WTC11 (cell line): ENCODE results near the gene TMEM86B. TPM values are rescaled to one million over a fixed set of nuclear protein-coding genes. Genes with fewer than 3 reads are reported as not detected.

Experiments used
- ATAC-seq: fragments of 200-7000 bp; cut with Tn5 transposase; 2 replicates; pipeline ENCODE4 v1.10.0; 2021; ENCODE audit warnings: mild to moderate bottlenecking, moderate library complexity
- CTCF ChIA-PET: fragments of 300-600 bp; sonication (Branson Sonifier 250); formaldehyde crosslinking; loops from one replicate; lab custom pipeline; 2021; ENCODE audit warnings: antibody characterized with exemption; lab: Charles Lee
- POLR2A ChIA-PET: fragments of 350-600 bp; sonication (Branson Sonifier 250); formaldehyde crosslinking; loops from one replicate; lab custom pipeline; 2021; ENCODE audit warnings: antibody characterized with exemption; lab: Charles Lee
- DNase-seq: peaks from one replicate; pipeline ENCODE4 v3.0.0; 2021; ENCODE audit warnings: low spot score
- H3K27ac Mint-ChIP-seq: 2 replicates; pipeline ENCODE4 v1.8.0; 2021; ENCODE audit warnings: mixed read lengths
- H3K27me3 Mint-ChIP-seq: 2 replicates; pipeline ENCODE4 v1.8.0; 2021; ENCODE audit warnings: low read depth, mild to moderate bottlenecking, moderate library complexity, mixed read lengths
- H3K36me3 Mint-ChIP-seq: 2 replicates; pipeline ENCODE4 v1.8.0; 2021; ENCODE audit warnings: mixed read lengths
- H3K4me1 Mint-ChIP-seq: 2 replicates; pipeline ENCODE4 v1.8.0; 2022; ENCODE audit warnings: mixed read lengths
- H3K4me3 Mint-ChIP-seq: 2 replicates; pipeline ENCODE4 v1.8.0; 2021; ENCODE audit warnings: mild to moderate bottlenecking, moderate library complexity, mixed read lengths
- H3K9me3 Mint-ChIP-seq: 2 replicates; pipeline ENCODE4 v1.8.0; 2021; ENCODE audit warnings: mixed read lengths
- CREB1 ChIP-seq: sonication (generic); formaldehyde crosslinking; IDR thresholded peaks from 2 replicates; pipeline ENCODE4 v1.8.0; 2023; ENCODE audit warnings: mild to moderate bottlenecking, missing genetic modification reagents
- ETV6 ChIP-seq: sonication (generic); formaldehyde crosslinking; IDR thresholded peaks from 2 replicates; pipeline ENCODE4 v1.8.1; 2022; ENCODE audit warnings: mild to moderate bottlenecking, missing genetic modification reagents
- IRF2 ChIP-seq: sonication (generic); formaldehyde crosslinking; IDR thresholded peaks from 2 replicates; pipeline ENCODE4 v1.8.0; 2022; ENCODE audit warnings: low read depth, missing genetic modification reagents, borderline replicate concordance
- NFATC4 ChIP-seq: fragments of 250-450 bp; sonication (Bioruptor Pico); IDR thresholded peaks from 2 replicates; pipeline ENCODE4 v1.9.0; 2021; ENCODE audit warnings: mild to moderate bottlenecking
- NR2C2 ChIP-seq: sonication (generic); formaldehyde crosslinking; IDR thresholded peaks from 2 replicates; pipeline ENCODE4 v1.8.0; 2022; ENCODE audit warnings: mild to moderate bottlenecking, missing genetic modification reagents
- SMAD3 ChIP-seq: sonication (generic); formaldehyde crosslinking; IDR thresholded peaks from 2 replicates; pipeline ENCODE4 v1.8.0; 2022; ENCODE audit warnings: missing genetic modification reagents, mild to moderate bottlenecking, borderline replicate concordance
- SMAD4 ChIP-seq: sonication (generic); formaldehyde crosslinking; IDR thresholded peaks from 2 replicates; pipeline ENCODE4 v1.8.0; 2022; ENCODE audit warnings: mild to moderate bottlenecking, missing genetic modification reagents
- ZNF317 ChIP-seq: sonication (generic); formaldehyde crosslinking; IDR thresholded peaks from 2 replicates; pipeline ENCODE4 v1.8.1; 2023; ENCODE audit warnings: low read depth, mild to moderate bottlenecking, moderate library complexity, missing genetic modification reagents, borderline replicate concordance
- ZNF396 ChIP-seq: fragments of 250-450 bp; sonication (Bioruptor Pico); IDR thresholded peaks from 2 replicates; pipeline ENCODE4 v1.8.0; 2021; ENCODE audit warnings: mild to moderate bottlenecking, moderate library complexity, borderline replicate concordance
- total RNA-seq: library from RNA; stranded (reverse); gene quantifications from 3 replicates; pipeline ENCODE4 v1.2.3, GENCODE V29; 2021
- TF ChIP-seq, protein P1 (sequence below): sonication (generic); formaldehyde crosslinking; IDR thresholded peaks from 2 replicates; pipeline ENCODE4 v1.8.1; 2022; ENCODE audit warnings: missing genetic modification reagents, borderline replicate concordance
- TF ChIP-seq, protein P2 (sequence below): fragments of 200-600 bp; IDR thresholded peaks from 2 replicates; pipeline ENCODE4 v1.8.0; 2022; ENCODE audit warnings: antibody characterized with exemption
- TF ChIP-seq, protein P3 (sequence below): fragments of 250-450 bp; sonication (Bioruptor Pico); IDR thresholded peaks from 2 replicates; pipeline ENCODE4 v1.9.0; 2021; ENCODE audit warnings: mild to moderate bottlenecking
- TF ChIP-seq, protein P4 (sequence below): sonication (generic); formaldehyde crosslinking; IDR thresholded peaks from 2 replicates; pipeline ENCODE4 v1.8.0; 2023; ENCODE audit warnings: missing genetic modification reagents, mild to moderate bottlenecking, borderline replicate concordance

TMEM86B gene
- total RNA-seq, 1 experiment from 2014 or later, result 4.2 TPM

DNA sequence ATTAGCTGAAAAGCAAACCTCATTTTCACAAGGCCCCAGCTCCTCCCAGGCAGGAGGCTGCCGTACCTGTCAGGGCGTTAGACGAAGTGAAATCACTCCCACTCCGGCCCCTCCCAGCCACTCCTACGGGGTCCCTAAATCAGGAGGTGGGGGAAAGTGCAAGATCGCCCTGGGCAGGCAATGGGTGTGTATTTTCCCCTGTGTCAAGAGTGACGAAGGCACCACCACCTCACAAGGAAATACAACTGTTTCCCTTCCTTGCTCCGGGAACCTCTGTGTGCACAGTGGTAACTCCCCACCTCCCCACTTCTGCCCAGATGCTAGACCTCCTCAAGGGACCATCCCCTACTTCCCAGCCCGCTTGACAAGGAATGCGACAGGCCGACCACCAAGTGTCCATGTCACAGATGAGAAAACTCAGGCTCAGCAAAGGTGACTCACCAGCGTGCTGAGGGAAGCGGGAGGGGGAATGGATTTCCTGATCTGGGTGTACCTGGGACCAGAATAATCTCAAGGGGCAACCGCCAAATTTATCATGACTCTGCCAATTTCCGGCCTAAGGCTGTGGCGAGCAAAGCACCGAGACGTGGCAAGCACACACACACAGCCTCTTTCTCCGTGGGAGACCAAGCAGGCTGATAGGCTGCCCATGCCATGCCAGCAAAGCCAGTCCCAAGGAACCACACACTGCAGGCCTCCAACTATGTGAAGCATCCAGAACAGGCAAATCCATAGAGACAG lies 22.9 kb upstream of the TMEM86B start (continued):
- TF ChIP-seq NR2C2 (CRISPR knock-in tag), result no peak
- no peak for TF ChIP-seq ZNF396
- no peak for TF ChIP-seq ZNF317 (CRISPR knock-in tag)
- no peak for TF ChIP-seq NFATC4 (CRISPR knock-in tag)
- TF ChIP-seq CREB1 (CRISPR knock-in tag), result no peak
- TF ChIP-seq, protein P1, sequence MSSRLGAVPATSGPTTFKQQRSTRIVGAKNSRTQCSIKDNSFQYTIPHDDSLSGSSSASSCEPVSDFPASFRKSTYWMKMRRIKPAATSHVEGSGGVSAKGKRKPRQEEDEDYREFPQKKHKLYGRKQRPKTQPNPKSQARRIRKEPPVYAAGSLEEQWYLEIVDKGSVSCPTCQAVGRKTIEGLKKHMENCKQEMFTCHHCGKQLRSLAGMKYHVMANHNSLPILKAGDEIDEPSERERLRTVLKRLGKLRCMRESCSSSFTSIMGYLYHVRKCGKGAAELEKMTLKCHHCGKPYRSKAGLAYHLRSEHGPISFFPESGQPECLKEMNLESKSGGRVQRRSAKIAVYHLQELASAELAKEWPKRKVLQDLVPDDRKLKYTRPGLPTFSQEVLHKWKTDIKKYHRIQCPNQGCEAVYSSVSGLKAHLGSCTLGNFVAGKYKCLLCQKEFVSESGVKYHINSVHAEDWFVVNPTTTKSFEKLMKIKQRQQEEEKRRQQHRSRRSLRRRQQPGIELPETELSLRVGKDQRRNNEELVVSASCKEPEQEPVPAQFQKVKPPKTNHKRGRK (CRISPR knock-in tag), result no peak
- TF ChIP-seq, protein P2, sequence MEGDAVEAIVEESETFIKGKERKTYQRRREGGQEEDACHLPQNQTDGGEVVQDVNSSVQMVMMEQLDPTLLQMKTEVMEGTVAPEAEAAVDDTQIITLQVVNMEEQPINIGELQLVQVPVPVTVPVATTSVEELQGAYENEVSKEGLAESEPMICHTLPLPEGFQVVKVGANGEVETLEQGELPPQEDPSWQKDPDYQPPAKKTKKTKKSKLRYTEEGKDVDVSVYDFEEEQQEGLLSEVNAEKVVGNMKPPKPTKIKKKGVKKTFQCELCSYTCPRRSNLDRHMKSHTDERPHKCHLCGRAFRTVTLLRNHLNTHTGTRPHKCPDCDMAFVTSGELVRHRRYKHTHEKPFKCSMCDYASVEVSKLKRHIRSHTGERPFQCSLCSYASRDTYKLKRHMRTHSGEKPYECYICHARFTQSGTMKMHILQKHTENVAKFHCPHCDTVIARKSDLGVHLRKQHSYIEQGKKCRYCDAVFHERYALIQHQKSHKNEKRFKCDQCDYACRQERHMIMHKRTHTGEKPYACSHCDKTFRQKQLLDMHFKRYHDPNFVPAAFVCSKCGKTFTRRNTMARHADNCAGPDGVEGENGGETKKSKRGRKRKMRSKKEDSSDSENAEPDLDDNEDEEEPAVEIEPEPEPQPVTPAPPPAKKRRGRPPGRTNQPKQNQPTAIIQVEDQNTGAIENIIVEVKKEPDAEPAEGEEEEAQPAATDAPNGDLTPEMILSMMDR, result no peak
- TF ChIP-seq ETV6 (CRISPR knock-in tag), result no peak
- TF ChIP-seq, protein P3, sequence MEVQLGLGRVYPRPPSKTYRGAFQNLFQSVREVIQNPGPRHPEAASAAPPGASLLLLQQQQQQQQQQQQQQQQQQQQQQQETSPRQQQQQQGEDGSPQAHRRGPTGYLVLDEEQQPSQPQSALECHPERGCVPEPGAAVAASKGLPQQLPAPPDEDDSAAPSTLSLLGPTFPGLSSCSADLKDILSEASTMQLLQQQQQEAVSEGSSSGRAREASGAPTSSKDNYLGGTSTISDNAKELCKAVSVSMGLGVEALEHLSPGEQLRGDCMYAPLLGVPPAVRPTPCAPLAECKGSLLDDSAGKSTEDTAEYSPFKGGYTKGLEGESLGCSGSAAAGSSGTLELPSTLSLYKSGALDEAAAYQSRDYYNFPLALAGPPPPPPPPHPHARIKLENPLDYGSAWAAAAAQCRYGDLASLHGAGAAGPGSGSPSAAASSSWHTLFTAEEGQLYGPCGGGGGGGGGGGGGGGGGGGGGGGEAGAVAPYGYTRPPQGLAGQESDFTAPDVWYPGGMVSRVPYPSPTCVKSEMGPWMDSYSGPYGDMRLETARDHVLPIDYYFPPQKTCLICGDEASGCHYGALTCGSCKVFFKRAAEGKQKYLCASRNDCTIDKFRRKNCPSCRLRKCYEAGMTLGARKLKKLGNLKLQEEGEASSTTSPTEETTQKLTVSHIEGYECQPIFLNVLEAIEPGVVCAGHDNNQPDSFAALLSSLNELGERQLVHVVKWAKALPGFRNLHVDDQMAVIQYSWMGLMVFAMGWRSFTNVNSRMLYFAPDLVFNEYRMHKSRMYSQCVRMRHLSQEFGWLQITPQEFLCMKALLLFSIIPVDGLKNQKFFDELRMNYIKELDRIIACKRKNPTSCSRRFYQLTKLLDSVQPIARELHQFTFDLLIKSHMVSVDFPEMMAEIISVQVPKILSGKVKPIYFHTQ (CRISPR knock-in tag), result no peak
- TF ChIP-seq, protein P4, sequence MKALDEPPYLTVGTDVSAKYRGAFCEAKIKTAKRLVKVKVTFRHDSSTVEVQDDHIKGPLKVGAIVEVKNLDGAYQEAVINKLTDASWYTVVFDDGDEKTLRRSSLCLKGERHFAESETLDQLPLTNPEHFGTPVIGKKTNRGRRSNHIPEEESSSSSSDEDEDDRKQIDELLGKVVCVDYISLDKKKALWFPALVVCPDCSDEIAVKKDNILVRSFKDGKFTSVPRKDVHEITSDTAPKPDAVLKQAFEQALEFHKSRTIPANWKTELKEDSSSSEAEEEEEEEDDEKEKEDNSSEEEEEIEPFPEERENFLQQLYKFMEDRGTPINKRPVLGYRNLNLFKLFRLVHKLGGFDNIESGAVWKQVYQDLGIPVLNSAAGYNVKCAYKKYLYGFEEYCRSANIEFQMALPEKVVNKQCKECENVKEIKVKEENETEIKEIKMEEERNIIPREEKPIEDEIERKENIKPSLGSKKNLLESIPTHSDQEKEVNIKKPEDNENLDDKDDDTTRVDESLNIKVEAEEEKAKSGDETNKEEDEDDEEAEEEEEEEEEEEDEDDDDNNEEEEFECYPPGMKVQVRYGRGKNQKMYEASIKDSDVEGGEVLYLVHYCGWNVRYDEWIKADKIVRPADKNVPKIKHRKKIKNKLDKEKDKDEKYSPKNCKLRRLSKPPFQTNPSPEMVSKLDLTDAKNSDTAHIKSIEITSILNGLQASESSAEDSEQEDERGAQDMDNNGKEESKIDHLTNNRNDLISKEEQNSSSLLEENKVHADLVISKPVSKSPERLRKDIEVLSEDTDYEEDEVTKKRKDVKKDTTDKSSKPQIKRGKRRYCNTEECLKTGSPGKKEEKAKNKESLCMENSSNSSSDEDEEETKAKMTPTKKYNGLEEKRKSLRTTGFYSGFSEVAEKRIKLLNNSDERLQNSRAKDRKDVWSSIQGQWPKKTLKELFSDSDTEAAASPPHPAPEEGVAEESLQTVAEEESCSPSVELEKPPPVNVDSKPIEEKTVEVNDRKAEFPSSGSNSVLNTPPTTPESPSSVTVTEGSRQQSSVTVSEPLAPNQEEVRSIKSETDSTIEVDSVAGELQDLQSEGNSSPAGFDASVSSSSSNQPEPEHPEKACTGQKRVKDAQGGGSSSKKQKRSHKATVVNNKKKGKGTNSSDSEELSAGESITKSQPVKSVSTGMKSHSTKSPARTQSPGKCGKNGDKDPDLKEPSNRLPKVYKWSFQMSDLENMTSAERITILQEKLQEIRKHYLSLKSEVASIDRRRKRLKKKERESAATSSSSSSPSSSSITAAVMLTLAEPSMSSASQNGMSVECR (CRISPR knock-in tag), result no peak
- TF ChIP-seq SMAD3, result no peak

DNA sequence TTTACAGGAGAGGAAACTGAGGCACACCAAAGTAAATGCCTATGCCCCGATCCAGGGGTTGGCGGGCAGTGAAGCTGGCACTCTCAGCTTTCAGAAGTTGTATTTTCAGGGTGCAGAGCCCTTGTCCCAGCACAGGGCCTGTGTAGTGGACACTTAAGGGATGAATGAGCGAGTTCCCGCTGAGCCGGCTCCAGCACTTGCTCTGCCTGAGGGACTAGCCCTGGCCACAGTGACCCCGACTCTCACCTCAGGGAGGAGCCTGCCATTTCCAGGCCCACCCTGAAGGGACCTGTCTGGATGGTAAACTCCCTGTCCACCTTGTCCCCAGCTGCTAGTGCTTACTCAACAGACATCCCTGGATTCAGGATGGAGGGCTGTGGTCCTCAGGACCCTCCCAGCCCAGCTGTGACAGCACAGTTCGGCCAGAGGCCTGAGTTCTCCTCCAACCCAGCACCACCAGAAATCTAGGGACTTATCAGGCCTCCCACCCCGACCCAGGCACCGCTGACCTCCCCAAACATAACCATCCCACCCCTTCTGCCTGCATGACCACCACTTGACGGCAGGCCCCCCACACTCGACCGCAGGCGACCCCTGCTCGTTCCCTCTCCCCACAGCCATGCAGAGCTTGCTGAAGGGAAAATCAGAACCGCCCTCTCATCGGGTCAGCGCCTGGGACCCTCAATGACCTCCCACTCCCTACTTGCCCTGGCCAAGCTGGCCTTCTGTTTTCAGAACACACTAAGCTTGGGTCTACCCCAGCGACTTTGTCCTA lies 21.9 kb upstream of the TMEM86B start:
- peak overlapping the region; percentile 79; the same call in 1 of the 2 replicates for H3K27ac Mint-ChIP-seq
- TF ChIP-seq SMAD4, result no peak
- TF ChIP-seq IRF2 (CRISPR knock-in tag), result no peak
- TF ChIP-seq CREB1 (CRISPR knock-in tag), result no peak

More for the DNA sequence above, 21.9 kb upstream of the TMEM86B start:
- ChIA-PET CTCF (no interaction called here), POLR2A (interaction anchor here (0.6 kb wide), 1 partner anchor 1050 kb away, joined by 3 read pairs; the partner anchor contains the start of gene RPS9)
- H3K27me3 Mint-ChIP-seq, result no peaks in the 10 kb centered on the region
- H3K36me3 Mint-ChIP-seq, result peaks cover 6% of the 10 kb centered on the region; the same call in 1 of the 2 replicates
- H3K9me3 Mint-ChIP-seq, result no peaks in the 10 kb centered on the region
- DNase-seq (no peak), ATAC-seq (no peak)
- H3K4me3 Mint-ChIP-seq, result no peak overlapping the region
- H3K4me1 Mint-ChIP-seq, result peaks cover 21% of the 10 kb centered on the region
